Body of pancreas (tissue), 4 donors: ENCODE results near the gene MYO16. TPM values are rescaled to one million over a fixed set of nuclear protein-coding genes. Genes with fewer than 3 reads are reported as not detected.
A peak's percentile ranks its signal among the peaks of the same experiment; 100 is the strongest.

Experiments
- ATAC-seq: fragments of 150-250 bp; one replicate; pipeline ENCODE4 v1.9.1; 2016
- DNase-seq, 4 donors: peaks; one replicate each; pipeline ENCODE4 v3.0.0-alpha.2; 2019
- H3K27ac ChIP-seq, 4 donors: fragments of 200-600 bp; sonication (generic); 1 replicate in 3 of 4; 2 replicates in 1 of 4; pipeline versions ENCODE4 v1.5.1 to v1.6.1; 2016 to 2019; ENCODE audit warnings: mild to moderate bottlenecking in 1 of 4, mixed read lengths in 1 of 4, moderate library complexity in 1 of 4
- H3K27me3 ChIP-seq, 2 donors: fragments of 200-600 bp; sonication (generic); one replicate each; pipeline ENCODE4 v1.6.0; 2016; ENCODE audit warnings: mild to moderate bottlenecking in 1 of 2
- H3K36me3 ChIP-seq, 2 donors: fragments of 200-600 bp; sonication (generic); replicated peaks in 1 of 2; 2 replicates each; pipeline ENCODE4 v1.5.1; 2016; ENCODE audit warnings: low read depth in 2 of 2; ENCODE audit not compliant: insufficient read depth in 1 of 2
- H3K4me1 ChIP-seq: fragments of 200-600 bp; sonication (generic); one replicate; pipeline ENCODE4 v1.6.0; 2016
- H3K4me3 ChIP-seq, 2 donors: fragments of 200-600 bp; sonication (generic); 1 replicate in 1 of 2; 2 replicates in 1 of 2; pipeline ENCODE4 v1.5.1; 2016 to 2019
- H3K9me3 ChIP-seq, 3 donors: fragments of 200-600 bp; sonication (generic); 1 replicate in 2 of 3; 2 replicates in 1 of 3; pipeline ENCODE4 v1.5.1; 2016
- CTCF ChIP-seq, 7 experiments: fragments of 450-650 bp in 4 of 7; fragments of 200-600 bp in 3 of 7; sonication (generic) in 3 of 7; IDR thresholded peaks; one replicate each; pipeline ENCODE4 v1.5.1; 2016 to 2019; ENCODE audit warnings: antibody characterized with exemption in 7 of 7
- POLR2A ChIP-seq, 3 donors: fragments of 450-650 bp; IDR thresholded peaks; one replicate each; pipeline ENCODE4 v1.6.1; 2016; ENCODE audit warnings: antibody characterized with exemption in 3 of 3, mild to moderate bottlenecking in 2 of 3
- WGBS, 2 donors: methylation state at CpG; one replicate each; pipeline ENCODE4 v1.1.5; 2017; 5-methylcytosine and 5-hydroxymethylcytosine counted together
- intact Hi-C: fragments of 100-400 bp; cut with DNase I; formaldehyde crosslinking; loops from one replicate; pipeline ENCODE4 v1.15.1; 2023
- total RNA-seq, 2 donors: library from RNA; depleted of rRNA; stranded (reverse); fragments of >200 nt; gene quantifications; one replicate each; pipeline ENCODE4 v1.1.0, GENCODE V29; 2016

MYO16 gene
- total RNA-seq, 2 donors from 2014 or later = under 0.01 to 0.78 TPM

GRCh38 chr13:109131698-109132257, 502.4 kb downstream of the MYO16 start:
- Histone ChIP-seq H3K9me3 (no peaks in the 10 kb centered on the region), H3K4me1 (no peaks in the 10 kb centered on the region), H3K36me3 (no peaks in the 10 kb centered on the region), H3K27me3 (no peaks in the 10 kb centered on the region), H3K27ac (no peak overlapping the region), H3K4me3 (no peak overlapping the region)
- 29 to 41% methylated on average over 10 of the region's 10 CpGs for WGBS, 2 donors
- DNase-seq (peak in 1 of 4 donors; percentile 12), ATAC-seq (no peak)
- TF ChIP-seq POLR2A (IDR thresholded peaks at IDR 0.05) (no peak), CTCF (IDR thresholded peaks at IDR 0.05) (no peak)
- intact Hi-C loops = no loop called here

- H3K36me3 ChIP-seq = no peaks in the 10 kb centered on the region
- no peak overlapping the region for H3K27ac ChIP-seq
- intact Hi-C loops = no loop called here
- no peaks in the 10 kb centered on the region for H3K4me1 ChIP-seq
- H3K27me3 ChIP-seq = peaks cover 0 to 2% of the 10 kb centered on the region in 2 donors
- ATAC-seq = no peak
- no peaks in the 10 kb centered on the region for H3K9me3 ChIP-seq
- TF ChIP-seq POLR2A (IDR thresholded peaks at IDR 0.05) (no peak), CTCF (IDR thresholded peaks at IDR 0.05) (no peak)
- no peak overlapping the region for H3K4me3 ChIP-seq
- 75 to 85% methylated on average over 6 of the region's 6 CpGs for WGBS, 2 donors
- DNase-seq = no peak
Observed at GRCh38 chr13:109135018-109135417, 505.6 kb downstream of the MYO16 start.

DNA sequence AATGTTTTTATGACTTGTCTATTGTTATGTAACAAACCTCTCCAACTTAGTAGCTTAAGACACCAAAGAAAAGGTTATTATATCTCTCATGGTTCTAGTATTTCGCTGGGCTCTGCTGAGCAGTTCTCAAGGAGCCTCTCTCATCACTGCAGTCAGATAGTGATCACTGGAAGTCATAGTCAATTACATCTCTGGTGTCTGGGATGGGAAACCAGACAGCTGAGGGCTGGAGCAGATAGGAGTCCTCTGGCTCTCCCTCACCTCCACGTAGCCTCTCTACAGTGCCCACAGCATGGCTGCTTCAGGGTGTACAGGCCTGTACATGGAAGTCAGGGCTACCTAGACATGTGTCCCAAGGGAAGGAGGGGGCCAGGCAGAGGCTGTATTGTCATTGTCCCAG, 507.5 kb downstream of the MYO16 start:
- H3K27me3 ChIP-seq = peaks cover 0 to 6% of the 10 kb centered on the region in 2 donors
- ATAC-seq (no peak), DNase-seq (no peak)
- no peaks in the 10 kb centered on the region for H3K36me3 ChIP-seq
- no peaks in the 10 kb centered on the region for H3K9me3 ChIP-seq
- intact Hi-C loops = no loop called here
- H3K27ac ChIP-seq = no peak overlapping the region
- H3K4me3 ChIP-seq = no peak overlapping the region
- TF ChIP-seq POLR2A (IDR thresholded peaks at IDR 0.05) = no peak
- TF ChIP-seq CTCF (IDR thresholded peaks at IDR 0.05) = no peak
- H3K4me1 ChIP-seq = no peaks in the 10 kb centered on the region
- 63 to 78% methylated on average over 1 to 2 of the region's 2 CpGs for WGBS, 2 donors

DNA sequence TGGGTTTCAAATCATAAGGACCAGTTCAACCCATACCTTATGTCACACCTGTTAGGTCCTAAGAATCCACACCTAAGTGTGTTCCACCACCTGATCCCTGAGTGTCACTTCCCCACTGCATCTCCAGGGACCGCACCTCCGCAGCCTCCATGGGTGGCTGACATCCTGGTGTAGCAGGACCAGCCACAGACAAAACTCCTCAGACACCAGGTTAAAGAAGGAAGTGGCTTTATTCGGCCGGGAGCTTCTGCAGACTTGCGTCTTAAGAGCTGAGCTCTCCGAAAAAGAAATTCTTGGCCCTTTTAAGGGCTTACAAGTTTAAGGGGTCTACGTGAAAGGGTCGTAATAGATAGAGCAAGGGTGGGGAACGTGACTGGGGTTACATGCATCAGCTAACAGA, 509.9 kb downstream of the MYO16 start:
- ATAC-seq (no peak), DNase-seq (no peak)
- Histone ChIP-seq H3K4me1 (no peaks in the 10 kb centered on the region), H3K4me3 (no peak overlapping the region), H3K27ac (no peak overlapping the region), H3K36me3 (no peaks in the 10 kb centered on the region), H3K9me3 (no peaks in the 10 kb centered on the region), H3K27me3 (peaks cover 0 to 6% of the 10 kb centered on the region in 2 donors)
- WGBS, 2 donors = 87 to 89% methylated on average over 9 of the region's 9 CpGs
- intact Hi-C loops = no loop called here
- no peak for TF ChIP-seq POLR2A (IDR thresholded peaks at IDR 0.05)
- TF ChIP-seq CTCF (IDR thresholded peaks at IDR 0.05) = no peak

DNA sequence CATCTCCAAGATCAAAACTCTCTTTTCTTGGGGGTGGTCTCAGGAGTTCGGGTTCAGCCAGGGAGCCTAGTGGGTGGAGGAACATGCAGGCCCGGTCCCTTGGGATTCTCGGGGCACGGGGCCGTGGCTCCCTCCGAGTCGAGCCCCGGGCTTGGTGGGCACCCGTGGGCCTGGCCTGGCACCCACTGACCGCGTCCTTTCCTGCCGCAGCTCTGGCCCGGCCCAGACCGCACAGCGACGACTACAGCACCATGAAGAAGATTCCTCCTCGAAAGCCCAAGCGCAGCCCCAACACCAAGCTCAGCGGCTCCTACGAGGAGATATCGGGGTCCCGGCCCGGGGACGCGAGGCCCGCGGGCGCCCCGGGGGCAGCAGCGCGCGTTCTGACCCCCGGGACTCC, 510.6 kb downstream of the MYO16 start:
- H3K4me1 ChIP-seq = no peaks in the 10 kb centered on the region
- TF ChIP-seq POLR2A (IDR thresholded peaks at IDR 0.05) (no peak), CTCF (IDR thresholded peaks at IDR 0.05) (no peak)
- no peak overlapping the region for H3K27ac ChIP-seq
- intact Hi-C loops = no loop called here
- WGBS, 2 donors = 60 to 92% methylated on average over 9 to 31 of the region's 33 CpGs
- no peaks in the 10 kb centered on the region for H3K36me3 ChIP-seq
- H3K27me3 ChIP-seq = peaks cover 0 to 6% of the 10 kb centered on the region in 2 donors
- no peaks in the 10 kb centered on the region for H3K9me3 ChIP-seq
- no peak overlapping the region for H3K4me3 ChIP-seq
- ATAC-seq (no peak), DNase-seq (no peak)
